Endothelial cell of umbilical vein (primary cell): ENCODE results near the gene AMMECR1. TPM values are rescaled to one million over a fixed set of nuclear protein-coding genes. Genes with fewer than 3 reads are reported as not detected.
A peak's percentile ranks its signal among the peaks of the same experiment; 100 is the strongest.

ENCODE experiments used
- BruUV-seq: library from RNA; stranded (reverse); fragments of 400-500 nt; replicated peaks from 2 replicates; lab custom pipeline; 2021; lab: Mats Ljungman, UMichigan
- CTCF ChIA-PET: fragments of 300-600, 350-600 bp; sonication (Branson Sonifier 250); formaldehyde crosslinking; loops from one replicate; lab custom pipeline; 2021; ENCODE audit warnings: antibody characterized with exemption, inconsistent platforms; lab: Charles Lee
- POLR2A ChIA-PET: fragments of 300-600, 350-600 bp; sonication (Branson Sonifier 250); formaldehyde crosslinking; loops from one replicate; lab custom pipeline; 2021; ENCODE audit warnings: antibody characterized with exemption, inconsistent platforms; lab: Charles Lee
- DNase-seq: peaks from one replicate; pipeline ENCODE4 v3.0.0-alpha.2; 2011; ENCODE audit warnings: low read depth, low spot score
- FAIRE-seq: peaks from 2 replicates; lab custom pipeline; 2011; peaks lifted over from hg19 to GRCh38; lab: Jason Lieb, UNC
- H2AFZ ChIP-seq: 2 replicates; pipeline ENCODE4 v1.6.0; 2012; ENCODE audit warnings: low read depth, low read length, control low read depth, inconsistent platforms
- H3K27ac ChIP-seq: 2 replicates; pipeline ENCODE4 v1.5.1; 2011; ENCODE audit warnings: low read depth, mild to moderate bottlenecking, control low read depth, low read length, moderate library complexity; ENCODE audit not compliant: insufficient read depth
- H3K27me3 ChIP-seq, 2 experiments: 2 replicates each; pipeline versions ENCODE4 v1.6.0 to v1.6.1; 2011; ENCODE audit warnings: low read length in 2 of 2, mixed read lengths in 1 of 2; ENCODE audit not compliant: control insufficient read depth in 2 of 2, insufficient read depth in 2 of 2
- H3K36me3 ChIP-seq, 2 experiments: 2 replicates in 1 of 2; 3 replicates in 1 of 2; pipeline ENCODE4 v1.5.1; 2011; ENCODE audit warnings: low read length in 2 of 2, mild to moderate bottlenecking in 1 of 2, moderate library complexity in 1 of 2; ENCODE audit not compliant: control insufficient read depth in 2 of 2, insufficient read depth in 2 of 2; ENCODE audit errors: extremely low read depth in 1 of 2
- H3K4me1 ChIP-seq: 3 replicates; pipeline ENCODE4 v1.5.1; 2011; ENCODE audit warnings: mild to moderate bottlenecking, low read length; ENCODE audit not compliant: control insufficient read depth, insufficient read depth; ENCODE audit errors: extremely low read depth
- H3K4me2 ChIP-seq: 2 replicates; pipeline ENCODE4 v1.6.1; 2011; ENCODE audit warnings: low read length, control low read depth, mixed read lengths; ENCODE audit not compliant: insufficient read depth
- H3K4me3 ChIP-seq, 3 experiments: fragments of 200-600 bp in 1 of 3; sonication (generic), shearing (Covaris generic) in 1 of 3; replicated peaks in 1 of 3; 2 replicates each; pipeline ENCODE4 v1.5.1; 2011 to 2016; ENCODE audit warnings: control low read depth in 3 of 3, low read length in 3 of 3, mild to moderate bottlenecking in 2 of 3, inconsistent platforms in 1 of 3, low read depth in 1 of 3, moderate library complexity in 1 of 3; ENCODE audit not compliant: insufficient read depth in 1 of 3
- H3K79me2 ChIP-seq: 2 replicates; pipeline ENCODE4 v1.6.0; 2012; ENCODE audit warnings: low read length, inconsistent platforms; ENCODE audit not compliant: control insufficient read depth, insufficient read depth
- H3K9ac ChIP-seq: replicated peaks from 2 replicates; pipeline ENCODE3; 2011; ENCODE audit warnings: low read length, control low read depth; ENCODE audit not compliant: insufficient read depth; ENCODE audit errors: extremely low read depth
- H3K9me1 ChIP-seq: replicated peaks from 3 replicates; pipeline ENCODE4 v1.6.0; 2011; ENCODE audit warnings: mild to moderate bottlenecking, low read length; ENCODE audit not compliant: control insufficient read depth, insufficient read depth; ENCODE audit errors: extremely low read depth
- H3K9me3 ChIP-seq: replicated peaks from 2 replicates; pipeline ENCODE4 v1.5.1; 2012; ENCODE audit warnings: low read length, inconsistent platforms; ENCODE audit not compliant: control insufficient read depth, insufficient read depth
- H4K20me1 ChIP-seq: replicated peaks from 2 replicates; pipeline ENCODE3; 2011; ENCODE audit warnings: mild to moderate bottlenecking, low read length; ENCODE audit not compliant: control insufficient read depth, insufficient read depth; ENCODE audit errors: extremely low read depth
- EZH2 ChIP-seq: IDR thresholded peaks from 2 replicates; pipeline ENCODE4 v1.6.1; 2012; ENCODE audit warnings: borderline replicate concordance, low read depth, mild to moderate bottlenecking, moderate library complexity, low read length, inconsistent platforms; ENCODE audit not compliant: severe bottlenecking
- FOS ChIP-seq: IDR thresholded peaks from 2 replicates; pipeline ENCODE4 v1.6.1; 2011; ENCODE audit warnings: mild to moderate bottlenecking, low read length, moderate library complexity, borderline replicate concordance; ENCODE audit not compliant: insufficient read depth
- GATA2 ChIP-seq: IDR thresholded peaks from 2 replicates; pipeline ENCODE4 v1.7.0; 2011; ENCODE audit warnings: low read depth, mild to moderate bottlenecking, moderate library complexity, mixed read lengths, low read length; ENCODE audit not compliant: insufficient read length, insufficient read depth
- JUN ChIP-seq: IDR thresholded peaks from 2 replicates; pipeline ENCODE4 v1.6.1; 2011; ENCODE audit warnings: borderline replicate concordance, low read depth; ENCODE audit not compliant: insufficient read length, insufficient read depth
- MYC ChIP-seq: IDR thresholded peaks from one replicate; pipeline ENCODE4 v1.6.1; 2011; ENCODE audit warnings: mild to moderate bottlenecking, low read depth, low read length
- POLR2A ChIP-seq: IDR thresholded peaks from 2 replicates; pipeline ENCODE4 v1.6.1; 2012; ENCODE audit warnings: low read depth, mild to moderate bottlenecking, control low read depth, low read length
- POLR2AphosphoS5 ChIP-seq: IDR thresholded peaks from 2 replicates; pipeline ENCODE4 v1.6.1; 2012; ENCODE audit warnings: low read depth, mild to moderate bottlenecking, control low read depth, low read length, moderate library complexity; ENCODE audit not compliant: insufficient read depth
- dilution Hi-C: fragments of 300-500 bp; cut with MboI; formaldehyde crosslinking; loops from one replicate; pipeline ENCODE4 v1.15.0; 2019; ENCODE audit warnings: low sequenced_read_pairs; ENCODE audit not compliant: extremely low pct_ligation_motif_present
- intact Hi-C: fragments of 100-400 bp; cut with micrococcal nuclease; formaldehyde crosslinking; loops from one replicate; pipeline ENCODE4 v1.10.0; 2022
- polyA plus RNA-seq, 4 experiments: library from polyadenylated mRNA; depleted of rRNA in 3 of 4; stranded (reverse) in 3 of 4; unstranded in 1 of 4; fragments of >200 nt; gene quantifications; 2 replicates each; pipeline versions ENCODE4 v1.2.1 to v1.2.3, GENCODE V29; 2011 to 2012; ENCODE audit warnings: missing spikeins in 1 of 4
- total RNA-seq: library from RNA; stranded (reverse); gene quantifications from 2 replicates; pipeline ENCODE4 v1.2.3, GENCODE V29; 2021
- TF ChIP-seq, protein P1 (sequence below): IDR thresholded peaks from 2 replicates; pipeline ENCODE4 v1.6.1; 2011; ENCODE audit not compliant: insufficient read depth, insufficient read length
- TF ChIP-seq, protein P2 (sequence below), 2 donors: IDR thresholded peaks; 1 replicate in 1 of 2; 2 replicates in 1 of 2; pipeline ENCODE4 v1.5.1; 2011; ENCODE audit warnings: low read length in 2 of 2, mild to moderate bottlenecking in 2 of 2, moderate library complexity in 2 of 2, control low read depth in 1 of 2, inconsistent platforms in 1 of 2, low read depth in 1 of 2; ENCODE audit not compliant: insufficient read depth in 1 of 2; ENCODE audit errors: extremely low read depth in 1 of 2

Gene AMMECR1
- total and polyA plus RNA-seq, 2 donors (not counting 3 experiments of a cell fraction or from before 2014, with no cell fraction given): 3.6 to 6.9 TPM

DNA sequence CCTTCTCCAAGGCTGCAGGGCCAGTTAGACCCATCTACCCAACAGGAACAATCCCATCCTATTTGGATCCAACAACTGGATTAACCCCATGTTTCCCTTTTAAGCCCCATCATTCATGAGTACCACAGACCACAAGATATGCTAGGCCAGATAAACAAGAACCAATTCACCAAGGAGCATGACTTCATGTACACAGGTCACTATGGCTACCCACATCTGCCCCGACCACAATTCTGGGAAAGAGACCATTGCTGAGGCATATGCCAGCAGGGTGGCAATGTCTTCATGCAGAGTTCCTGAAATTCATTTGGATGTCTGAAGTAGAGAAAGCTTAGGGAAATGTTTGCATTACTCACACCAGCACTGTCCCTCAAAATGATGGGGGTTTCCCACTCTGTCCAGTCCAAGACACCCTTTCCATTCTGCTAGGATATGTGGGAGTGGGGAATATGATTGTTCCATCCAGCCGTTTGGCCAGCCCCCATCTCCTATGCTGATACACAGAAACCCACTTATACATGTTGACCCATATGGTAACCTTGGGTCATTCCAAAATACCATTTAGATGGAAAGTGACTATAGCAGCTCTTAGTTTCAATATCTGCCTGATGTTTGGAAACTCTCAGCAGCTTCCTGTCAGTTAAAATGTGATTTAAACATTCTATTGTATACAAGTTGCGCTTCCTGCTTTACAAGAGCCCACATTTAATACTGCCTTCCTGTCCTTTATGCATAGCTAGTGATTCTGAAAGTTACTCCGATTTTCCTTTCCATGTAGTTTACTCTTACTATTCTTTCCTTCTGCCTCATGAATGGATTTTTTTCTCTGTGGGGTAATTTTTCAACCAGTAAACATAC is 129.0 kb downstream of the AMMECR1 start:
- Histone ChIP-seq H3K4me3 (no peak overlapping the region), H3K9me1 (no peaks in the 10 kb centered on the region), H3K9ac (no peak overlapping the region), H4K20me1 (no peaks in the 10 kb centered on the region), H3K27ac (no peak overlapping the region), H3K79me2 (no peaks in the 10 kb centered on the region), H3K27me3 (no peaks in the 10 kb centered on the region), H3K4me1 (peaks cover 5% of the 10 kb centered on the region), H2AFZ (no peak overlapping the region), H3K4me2 (peak overlapping the region; percentile 29), H3K9me3 (no peaks in the 10 kb centered on the region), H3K36me3 (no peaks in the 10 kb centered on the region)
- BruUV-seq: no TSS peak
- peak; percentile 47 for DNase-seq
- intact Hi-C loops (loop anchor here (5.0 kb wide), 1 partner anchor 128 kb away; the partner anchor contains the start of gene AMMECR1), dilution Hi-C loops (no loop called here)
- CTCF ChIA-PET: interaction anchor here (0.8 kb wide), 1 partner anchor 28 kb away, joined by 4 read pairs; no protein-coding TSS in a partner anchor
- FAIRE-seq: peak; percentile 82
- POLR2A ChIA-PET: no interaction called here
- TF ChIP-seq EZH2 (no peak), POLR2AphosphoS5 (no peak), MYC (no peak), POLR2A (no peak), FOS (no peak), GATA2 (no peak), JUN (no peak)
- TF ChIP-seq, protein P1, sequence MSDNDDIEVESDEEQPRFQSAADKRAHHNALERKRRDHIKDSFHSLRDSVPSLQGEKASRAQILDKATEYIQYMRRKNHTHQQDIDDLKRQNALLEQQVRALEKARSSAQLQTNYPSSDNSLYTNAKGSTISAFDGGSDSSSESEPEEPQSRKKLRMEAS: no peak
- TF ChIP-seq, protein P2, sequence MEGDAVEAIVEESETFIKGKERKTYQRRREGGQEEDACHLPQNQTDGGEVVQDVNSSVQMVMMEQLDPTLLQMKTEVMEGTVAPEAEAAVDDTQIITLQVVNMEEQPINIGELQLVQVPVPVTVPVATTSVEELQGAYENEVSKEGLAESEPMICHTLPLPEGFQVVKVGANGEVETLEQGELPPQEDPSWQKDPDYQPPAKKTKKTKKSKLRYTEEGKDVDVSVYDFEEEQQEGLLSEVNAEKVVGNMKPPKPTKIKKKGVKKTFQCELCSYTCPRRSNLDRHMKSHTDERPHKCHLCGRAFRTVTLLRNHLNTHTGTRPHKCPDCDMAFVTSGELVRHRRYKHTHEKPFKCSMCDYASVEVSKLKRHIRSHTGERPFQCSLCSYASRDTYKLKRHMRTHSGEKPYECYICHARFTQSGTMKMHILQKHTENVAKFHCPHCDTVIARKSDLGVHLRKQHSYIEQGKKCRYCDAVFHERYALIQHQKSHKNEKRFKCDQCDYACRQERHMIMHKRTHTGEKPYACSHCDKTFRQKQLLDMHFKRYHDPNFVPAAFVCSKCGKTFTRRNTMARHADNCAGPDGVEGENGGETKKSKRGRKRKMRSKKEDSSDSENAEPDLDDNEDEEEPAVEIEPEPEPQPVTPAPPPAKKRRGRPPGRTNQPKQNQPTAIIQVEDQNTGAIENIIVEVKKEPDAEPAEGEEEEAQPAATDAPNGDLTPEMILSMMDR (IDR thresholded peaks at IDR 0.05; ENCODE audit: extremely low read depth in 1 of 2, insufficient read depth in 1 of 2, low read depth in 1 of 2, low read length in 2 of 2): no peak
